SK-N-DZ (cell line): ENCODE results near the gene GLT1D1.

Experiments
- DNase-seq: peaks from one replicate; pipeline ENCODE4 v3.0.0-alpha.2; 2015; ENCODE audit warnings: low spot score

Gene GLT1D1

DNA sequence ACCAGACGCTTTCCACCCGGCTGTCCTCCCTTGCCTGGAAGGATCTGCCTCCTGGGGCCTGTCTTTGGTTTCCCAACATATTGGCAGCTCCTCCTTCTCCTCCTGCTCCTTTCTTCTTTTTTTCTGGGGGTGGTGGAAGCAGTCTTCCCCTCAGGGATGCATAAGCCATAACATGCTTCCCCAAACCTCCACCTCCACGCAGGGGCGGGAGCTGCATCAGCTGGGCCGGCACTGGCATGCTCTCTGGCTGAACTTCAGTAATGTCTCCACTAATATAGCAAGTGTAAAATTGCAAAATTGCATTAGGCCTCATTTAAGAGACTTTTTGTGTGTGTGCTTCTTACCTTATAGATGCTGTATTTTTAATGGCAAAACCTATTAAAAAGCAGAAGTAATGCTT lies 58.6 kb downstream of the GLT1D1 start:
- DNase-seq: no peak

DNA sequence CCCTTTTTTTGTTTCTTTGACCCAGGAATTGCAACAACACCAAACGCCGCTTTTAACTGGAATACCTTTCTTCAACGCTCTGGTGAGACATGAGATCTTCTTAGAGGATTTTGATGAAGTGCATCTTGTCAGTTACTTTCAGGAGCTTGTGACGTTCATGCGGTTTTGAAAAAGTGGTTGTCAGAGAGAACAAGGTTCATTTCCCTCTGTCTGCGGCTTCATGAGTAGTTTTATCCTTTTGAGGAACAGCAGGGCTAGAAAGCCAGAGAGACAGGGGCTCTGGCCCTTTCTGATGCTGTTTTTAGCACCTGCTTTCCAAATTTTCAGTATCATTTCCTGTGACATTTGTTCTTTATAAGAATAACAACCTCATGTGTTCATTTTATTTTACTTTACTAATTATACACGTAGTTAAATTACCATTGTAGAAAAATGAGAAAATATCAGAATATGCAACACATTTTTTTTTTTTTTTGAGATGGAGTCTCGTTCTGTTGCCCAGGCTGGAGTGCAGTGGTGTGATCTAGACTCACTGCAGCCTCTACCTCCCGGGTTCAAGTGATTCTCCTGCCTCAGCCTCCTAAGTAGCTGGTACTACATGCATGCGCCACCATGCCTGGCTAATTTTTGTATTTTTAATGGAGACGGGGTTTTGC lies 61.8 kb downstream of the GLT1D1 start:
- DNase-seq: no peak

DNA sequence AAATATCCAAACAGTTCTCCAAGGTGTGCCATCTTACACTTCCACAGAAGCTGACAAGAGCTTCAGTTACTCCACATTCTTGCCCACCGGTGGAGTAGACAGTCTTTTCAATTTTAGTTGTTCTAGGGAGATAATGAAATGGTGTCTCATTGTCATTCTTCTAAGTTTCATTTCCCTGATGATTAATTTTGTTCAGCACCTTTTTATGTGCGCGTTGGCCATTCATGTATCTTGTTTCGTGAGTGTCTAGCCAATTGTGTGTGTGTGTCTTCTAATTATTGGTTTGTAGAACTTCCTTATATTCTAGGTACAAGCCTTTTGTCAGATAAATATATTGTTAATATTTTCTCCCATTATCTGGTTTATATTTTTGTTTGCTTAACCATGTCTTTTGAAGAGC lies 63.1 kb downstream of the GLT1D1 start:
- DNase-seq: no peak

DNA sequence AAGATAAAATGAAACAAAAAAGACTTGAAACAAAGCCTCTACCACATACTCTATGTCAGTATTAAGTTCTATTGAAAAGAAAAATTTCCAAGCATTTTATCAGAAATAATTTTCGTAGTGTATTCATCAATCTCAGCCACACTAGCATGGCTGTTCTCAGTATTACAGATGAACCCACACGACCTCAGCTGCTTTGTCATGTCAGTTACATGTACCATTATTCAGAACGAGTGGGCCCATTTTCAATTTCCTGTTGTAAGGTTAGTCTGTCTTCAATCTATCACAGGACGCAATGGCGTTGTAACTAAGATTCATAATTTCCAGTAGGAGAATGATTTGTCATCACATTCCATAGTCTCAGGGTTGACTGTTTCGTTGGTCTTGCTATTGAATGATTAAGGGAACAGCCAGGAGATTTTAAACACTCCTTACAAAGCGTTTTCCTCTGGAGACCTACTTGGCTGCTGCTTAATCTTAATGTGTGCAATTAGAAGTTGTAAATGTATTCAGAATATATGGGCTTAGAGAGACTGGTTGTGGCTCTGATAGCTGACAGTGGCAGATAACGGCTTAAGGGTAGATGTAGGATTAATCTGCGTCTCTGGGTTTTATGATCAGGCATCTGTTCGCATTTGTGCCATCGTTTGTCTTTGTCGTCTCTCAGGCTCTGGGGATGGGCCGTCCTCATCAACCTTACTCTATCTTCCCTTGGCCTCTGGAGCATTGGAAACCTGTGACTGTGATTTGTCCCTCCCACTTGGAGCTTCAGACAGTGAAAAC lies 65.4 kb downstream of the GLT1D1 start:
- no peak for DNase-seq

DNA sequence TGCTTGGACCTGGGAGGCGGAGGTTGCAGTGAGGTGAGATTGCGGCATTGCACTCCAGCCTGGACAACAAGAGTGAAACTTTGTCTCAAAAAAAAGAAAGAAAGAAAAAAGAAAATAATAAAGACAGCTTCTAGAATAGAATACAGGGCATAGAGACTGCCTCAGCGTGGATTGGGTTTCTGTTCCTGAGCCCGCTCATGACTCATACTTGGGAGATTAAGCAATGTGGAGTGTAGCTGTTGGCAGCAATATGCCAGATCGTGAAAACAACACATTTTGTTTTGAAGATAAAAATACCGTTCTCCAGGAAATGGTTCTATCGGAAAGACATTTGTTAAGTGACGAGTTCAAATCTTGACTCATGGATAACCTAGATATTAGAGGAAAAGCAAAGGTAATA lies 67.2 kb downstream of the GLT1D1 start:
- no peak for DNase-seq

DNA sequence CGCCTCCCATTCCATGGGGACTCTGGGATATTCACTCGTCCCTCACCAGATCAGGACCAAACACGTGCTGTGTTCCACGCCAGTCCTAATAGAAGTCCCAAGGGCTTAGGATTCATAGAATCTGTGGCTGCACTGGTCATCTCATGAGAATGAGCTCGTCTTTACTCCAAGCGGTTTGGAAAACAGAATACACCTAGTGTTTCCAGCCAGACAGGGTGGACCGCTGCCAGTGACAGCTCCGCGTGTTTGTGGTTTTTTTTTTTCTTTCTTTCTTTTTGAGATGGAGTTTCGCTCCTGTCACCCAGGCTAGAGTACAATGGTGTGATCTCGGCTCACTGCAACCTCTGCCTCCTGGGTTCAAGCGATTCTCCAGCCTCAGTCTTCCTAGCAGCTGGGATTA lies 75.1 kb downstream of the GLT1D1 start:
- DNase-seq: no peak

DNA sequence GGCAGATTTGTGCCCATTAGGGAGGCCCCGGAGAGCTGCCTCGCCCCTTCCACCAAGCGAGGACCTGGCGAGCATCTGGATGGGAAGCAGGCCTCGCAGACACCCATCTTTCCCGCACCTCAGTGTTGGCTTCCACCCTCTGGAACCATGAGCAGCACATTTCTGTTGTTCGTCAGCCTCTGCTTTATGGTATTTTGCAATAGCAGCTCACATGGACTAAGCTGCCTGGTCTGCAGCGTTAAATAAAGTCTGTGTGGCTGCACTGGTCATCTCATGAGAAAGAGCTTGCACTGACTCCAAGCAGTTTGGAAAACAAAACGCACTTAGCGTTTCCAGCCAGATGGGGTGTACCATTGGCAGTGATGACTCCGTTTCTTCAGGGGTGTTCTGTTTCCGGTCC lies 75.8 kb downstream of the GLT1D1 start:
- no peak for DNase-seq

DNA sequence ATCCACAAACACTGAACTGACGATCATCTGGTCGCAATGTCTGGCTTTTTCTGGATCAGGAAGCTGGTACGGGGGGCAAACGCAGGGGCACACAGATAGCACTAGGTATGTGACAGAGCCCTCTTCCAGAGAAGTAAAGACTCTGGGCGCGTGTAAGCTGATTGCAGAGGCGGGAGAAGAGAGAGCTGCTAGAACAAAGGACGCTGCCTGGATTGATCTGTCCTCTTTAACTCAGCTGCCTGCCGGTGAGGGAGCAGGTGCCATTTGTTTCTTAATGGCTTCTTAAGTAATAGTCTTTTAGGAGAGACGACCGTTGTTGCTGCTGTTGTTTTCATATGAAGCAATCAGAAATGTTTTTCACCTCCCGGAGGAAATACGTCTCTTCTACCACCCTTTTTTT lies 77.3 kb downstream of the GLT1D1 start:
- DNase-seq: peak; percentile 30

DNA sequence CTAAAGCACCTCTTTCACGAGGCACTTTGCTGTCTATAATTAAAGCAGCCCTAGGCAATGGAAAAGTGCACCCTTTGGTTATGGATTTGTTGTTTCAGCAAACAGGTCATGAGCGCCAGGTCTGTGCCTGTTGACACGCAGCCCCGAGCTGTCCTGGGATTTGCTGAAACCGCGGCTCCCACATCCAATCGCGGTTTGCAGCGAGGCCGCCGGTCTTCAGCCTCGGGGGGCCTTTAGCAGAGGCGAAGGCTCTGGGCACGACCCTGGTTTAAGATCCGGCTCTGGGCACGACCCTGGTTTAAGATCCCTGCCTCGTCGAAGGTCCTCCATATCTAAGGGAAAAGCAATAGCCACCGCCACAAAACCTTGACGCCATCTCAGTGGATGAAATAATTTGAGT lies 79.2 kb downstream of the GLT1D1 start:
- no peak for DNase-seq

DNA sequence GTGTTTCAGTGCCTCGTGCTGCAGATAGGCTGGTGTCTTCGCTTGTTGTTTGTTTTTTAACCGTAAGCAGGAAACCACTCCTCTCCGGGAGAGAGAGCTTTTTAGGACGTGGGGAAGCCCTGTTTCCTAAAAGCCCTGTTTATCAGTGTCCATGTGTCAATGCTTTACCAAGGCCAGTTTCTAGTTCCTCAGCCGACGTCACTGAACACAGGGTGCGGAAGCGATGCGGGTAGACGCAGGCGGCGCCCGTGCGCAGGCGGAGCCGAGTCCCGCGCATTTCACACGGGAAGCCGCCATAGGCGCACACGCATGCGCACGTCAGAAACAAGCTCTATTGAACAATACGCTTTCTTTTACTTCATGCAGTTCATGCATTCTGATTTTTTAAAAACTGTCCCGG lies 79.8 kb downstream of the GLT1D1 start:
- no peak for DNase-seq

DNA sequence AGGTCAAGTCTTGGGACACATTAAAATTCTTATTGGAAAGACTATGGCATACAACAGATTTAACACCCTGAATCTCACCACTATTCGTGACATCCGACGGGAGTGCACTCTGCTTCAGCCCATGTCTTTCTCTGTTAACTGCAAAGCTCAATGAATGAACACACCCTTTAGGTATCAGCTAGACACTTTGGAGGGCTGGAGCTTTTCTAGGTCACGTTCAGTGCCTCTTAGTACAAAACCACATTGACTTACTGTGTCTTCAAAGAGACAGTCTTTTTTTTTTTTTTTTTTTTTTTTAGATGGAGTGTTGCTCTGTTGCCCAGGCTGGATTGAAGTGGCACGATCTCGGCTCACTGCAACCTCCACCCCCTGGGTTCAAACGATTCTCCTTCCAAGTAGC lies 80.6 kb downstream of the GLT1D1 start:
- DNase-seq: no peak

DNA sequence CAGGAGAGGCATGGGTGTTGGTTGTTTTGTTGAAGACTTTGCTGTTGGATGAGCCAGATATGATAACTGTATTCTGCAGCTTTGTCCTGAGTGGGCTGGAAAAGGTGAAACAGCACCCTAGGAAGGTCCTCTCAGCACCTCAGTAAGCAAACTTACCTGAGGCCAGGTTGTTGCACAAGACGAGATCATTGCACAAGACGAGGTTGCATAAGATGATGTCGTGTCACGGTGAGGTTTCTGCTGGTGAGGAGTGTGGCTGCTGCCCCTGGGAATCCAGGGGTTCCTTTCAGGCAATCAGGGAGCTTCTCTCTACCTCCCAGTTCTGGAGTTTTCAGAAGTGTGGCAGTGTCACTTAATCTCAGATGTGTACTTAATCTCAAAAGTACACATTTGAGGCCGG lies 85.6 kb downstream of the GLT1D1 start:
- DNase-seq: no peak

DNA sequence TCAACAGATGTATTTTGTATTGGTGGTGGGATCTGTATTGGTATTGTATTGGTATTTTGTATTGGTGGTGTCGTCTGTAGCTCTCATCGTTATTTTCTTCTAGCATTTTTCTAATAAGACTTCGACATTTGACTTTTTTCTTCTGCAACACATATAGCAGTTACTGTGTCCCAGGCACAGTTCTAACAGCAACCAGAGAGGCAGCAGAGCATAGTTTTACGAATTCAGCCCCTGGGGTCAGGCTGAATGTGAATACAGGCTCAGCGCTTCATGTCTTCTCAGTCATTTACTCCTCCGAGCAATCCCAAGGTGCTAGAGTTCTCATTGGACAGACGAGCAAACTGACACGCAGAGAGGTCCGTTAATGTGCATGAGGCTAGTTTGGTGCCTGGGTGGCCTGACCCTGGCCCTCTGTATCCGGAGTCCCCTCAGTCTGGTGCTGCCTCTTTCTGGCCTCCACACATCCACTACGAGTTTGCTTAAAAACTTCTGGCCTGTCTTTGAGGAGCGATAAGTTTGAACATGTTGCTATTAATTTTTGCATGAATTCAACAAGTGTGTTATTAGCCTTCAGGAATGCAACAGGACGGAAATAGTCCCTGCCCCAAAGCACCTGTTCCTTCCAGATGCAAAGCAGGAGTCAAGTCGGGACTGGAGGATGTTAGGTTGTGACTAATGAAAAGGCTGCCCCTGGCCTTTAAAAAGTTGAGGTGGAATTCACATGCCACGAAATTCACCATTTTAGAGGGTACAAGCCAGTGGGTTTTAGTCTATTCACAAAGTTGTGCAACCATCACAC lies 87.0 kb downstream of the GLT1D1 start:
- DNase-seq: no peak

DNA sequence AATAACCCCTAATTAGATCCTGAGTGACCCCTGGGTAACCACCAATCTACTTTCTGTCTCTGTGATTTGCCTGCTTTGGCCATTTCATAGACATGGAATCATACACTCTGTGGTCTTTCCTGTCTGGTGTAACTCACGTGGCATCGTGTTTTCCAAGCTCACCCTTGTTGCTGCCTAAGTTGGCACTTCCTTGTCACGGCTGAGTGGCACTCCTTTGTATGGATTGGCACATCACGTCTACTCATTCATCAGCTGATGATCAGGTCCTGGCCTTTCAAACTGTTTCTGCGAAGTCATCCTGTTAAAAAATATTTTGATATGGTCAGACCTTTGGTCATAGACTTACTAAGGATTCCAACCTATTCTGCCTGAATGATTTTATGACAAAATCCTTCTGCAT lies 87.7 kb downstream of the GLT1D1 start:
- DNase-seq: no peak

DNA sequence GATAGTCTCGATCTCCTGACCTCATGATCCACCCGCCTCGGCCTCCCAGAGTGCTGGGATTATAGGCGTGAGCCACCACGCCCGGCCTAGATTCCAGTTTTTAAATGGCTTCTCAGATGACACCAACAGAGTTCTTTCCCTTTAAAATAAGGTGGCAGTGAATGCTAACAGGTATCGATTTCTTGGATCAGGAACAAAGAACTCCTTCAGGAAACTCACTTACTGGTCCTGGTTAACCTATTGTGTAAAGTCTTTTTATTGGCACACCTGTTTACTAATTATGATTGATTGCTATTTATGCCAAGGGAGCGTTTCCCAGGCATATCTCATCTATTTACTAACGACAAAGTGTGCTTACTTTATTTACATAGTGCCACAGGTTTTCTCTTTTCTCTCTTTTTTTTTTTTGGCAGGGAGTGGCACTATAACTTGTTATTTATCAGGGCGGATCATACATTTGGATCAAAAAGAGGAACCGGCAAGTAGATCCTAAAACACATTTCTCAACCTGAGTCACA lies 89.7 kb downstream of the GLT1D1 start:
- DNase-seq: no peak

DNA sequence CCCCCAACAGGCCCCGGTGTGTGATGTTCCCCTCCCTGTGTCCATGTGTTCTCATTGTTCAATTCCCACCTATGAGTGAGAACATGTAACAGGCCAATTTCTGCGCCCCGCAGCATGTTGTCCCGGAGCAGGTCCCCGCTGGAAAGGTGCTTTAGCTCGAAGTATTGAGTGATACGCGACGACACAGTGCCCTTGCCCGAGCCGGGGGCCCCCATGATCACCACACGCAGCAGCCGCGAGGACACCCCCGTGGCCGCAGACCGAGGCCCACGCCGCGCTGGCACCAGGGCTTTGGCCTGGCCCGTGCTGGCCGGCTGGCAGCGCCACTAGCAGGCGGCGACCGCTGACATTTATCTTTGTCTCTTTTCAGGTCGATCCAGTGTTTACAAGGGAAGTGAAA lies 91.7 kb downstream of the GLT1D1 start:
- no peak for DNase-seq

DNA sequence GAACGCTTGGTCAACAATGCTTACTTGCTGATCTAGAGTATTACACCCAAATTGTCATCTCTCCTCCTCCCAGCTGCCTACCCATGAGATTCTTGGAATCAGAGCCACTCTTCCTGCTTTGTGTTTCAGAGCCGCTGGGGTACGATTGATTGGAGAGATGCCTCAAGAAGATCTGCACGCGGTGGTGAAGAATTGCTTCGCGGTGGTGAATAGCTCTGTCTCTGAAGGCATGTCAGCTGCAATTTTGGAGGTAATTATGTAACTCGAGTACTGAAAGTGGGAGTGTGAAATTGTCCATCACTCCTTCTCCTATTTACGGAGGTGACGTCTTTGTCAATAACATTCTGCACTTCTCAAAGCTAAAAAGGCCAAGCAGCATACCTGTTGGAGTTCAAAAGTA lies 93.9 kb downstream of the GLT1D1 start:
- DNase-seq: no peak

DNA sequence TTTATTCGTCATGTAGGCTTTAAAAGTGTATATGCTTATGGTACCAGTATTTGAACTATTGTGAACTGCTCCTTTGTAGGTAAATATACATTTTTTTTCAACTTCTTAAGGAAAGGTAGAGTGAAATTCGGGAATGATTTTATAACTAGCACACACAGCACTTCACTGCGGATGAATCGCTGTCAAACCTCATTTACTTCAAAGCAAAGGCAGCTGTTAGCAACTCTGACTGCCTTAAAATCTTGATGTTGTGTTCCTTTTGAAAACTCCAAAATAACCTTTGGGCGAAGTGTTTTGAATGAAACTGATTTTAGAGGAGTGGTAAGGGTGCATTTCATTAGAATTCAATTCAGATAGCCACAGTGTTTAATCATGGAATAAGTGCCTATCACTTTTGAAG lies 95.8 kb downstream of the GLT1D1 start:
- no peak for DNase-seq

DNA sequence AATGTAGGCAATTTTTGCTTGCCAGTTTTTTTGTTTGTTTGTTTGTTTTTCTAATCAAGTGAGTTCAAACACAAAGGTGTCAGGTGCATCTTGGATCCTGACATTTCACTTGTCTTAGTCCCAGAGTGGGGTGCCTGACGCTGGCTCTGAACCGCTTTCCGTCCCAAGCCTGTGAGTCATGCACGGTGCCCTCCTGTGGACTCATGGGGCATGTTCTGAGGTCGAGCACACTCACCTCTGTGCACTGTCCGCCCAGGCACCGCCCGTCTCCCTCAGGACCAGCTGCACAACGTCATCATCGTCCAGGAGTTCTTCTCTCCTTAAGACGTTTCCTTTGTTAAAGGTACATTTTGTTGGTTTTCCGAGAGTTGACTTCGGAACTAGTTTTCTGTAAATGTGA lies 98.2 kb downstream of the GLT1D1 start:
- no peak for DNase-seq

DNA sequence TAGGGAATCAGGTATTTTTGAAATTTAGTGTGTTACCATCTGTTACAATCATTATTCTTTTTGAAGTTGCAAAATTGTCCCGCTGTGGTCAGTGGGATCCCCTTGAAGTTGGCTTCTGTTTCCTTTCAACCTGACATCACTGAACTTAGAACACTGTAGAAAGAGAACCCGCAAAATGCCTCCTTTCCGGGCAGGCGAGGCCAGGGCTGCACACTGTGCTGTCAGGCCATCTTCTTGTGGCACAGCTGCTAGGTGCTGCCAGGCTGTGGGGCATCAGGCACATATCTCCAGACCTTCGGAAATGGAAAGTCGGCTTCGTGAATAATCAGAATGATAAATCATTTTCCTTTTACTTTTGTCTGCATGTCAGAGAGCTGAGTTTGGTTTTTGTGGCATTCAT lies 103.5 kb downstream of the GLT1D1 start:
- DNase-seq: no peak

DNA sequence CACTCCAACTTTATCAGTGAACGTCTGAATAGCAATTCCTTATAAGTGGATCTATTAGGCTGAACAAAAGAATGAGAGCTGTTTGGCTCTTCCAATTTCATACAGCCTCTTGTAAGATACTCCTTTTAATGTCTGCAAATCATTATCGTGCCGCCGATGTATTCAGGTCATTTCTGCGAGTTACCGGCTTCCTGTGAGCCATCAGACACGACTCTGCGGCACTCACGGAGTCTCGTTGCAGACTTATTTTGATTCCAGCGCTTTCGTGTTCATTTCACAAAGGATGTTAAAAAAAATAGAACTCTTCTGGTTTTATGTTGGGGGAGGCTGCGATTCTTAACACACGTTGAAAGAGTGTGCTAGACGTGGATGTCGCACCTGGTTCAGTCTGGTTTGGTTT lies 106.6 kb downstream of the GLT1D1 start:
- DNase-seq: no peak

DNA sequence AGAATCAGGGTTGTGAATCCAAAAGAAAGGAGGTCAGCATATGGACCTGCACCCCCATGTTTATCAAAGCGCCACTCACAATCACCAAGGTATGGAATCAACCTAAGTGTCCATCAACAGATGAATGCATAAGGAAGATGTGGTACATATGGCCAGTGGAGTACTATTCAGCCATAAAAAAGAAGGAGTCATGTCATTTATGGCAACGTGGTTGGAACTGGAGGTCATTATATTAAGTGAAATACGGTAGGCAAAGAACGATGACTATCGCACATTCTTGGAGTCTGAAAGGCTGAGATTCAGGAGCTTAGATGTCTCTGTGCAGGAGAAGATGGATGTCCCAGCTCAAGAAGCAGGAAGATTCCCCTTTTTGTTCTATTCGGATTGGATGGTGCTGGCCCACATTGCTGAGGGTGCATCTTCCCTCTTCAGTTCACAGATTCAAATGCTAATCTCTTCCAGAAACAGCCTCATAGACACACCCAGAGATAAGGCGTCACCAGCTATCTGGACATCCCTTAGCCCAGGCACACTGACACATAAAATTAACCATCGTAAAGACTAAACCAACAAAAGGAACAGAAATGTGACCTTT lies 108.1 kb downstream of the GLT1D1 start:
- DNase-seq: no peak
